K562 (cell line): ENCODE measurements around the gene LRRC8A. TPM values are rescaled to one million over a fixed set of nuclear protein-coding genes. Genes with fewer than 3 reads are reported as not detected.
"Not testable (repeated sequence)": the region's sequence is repeated elsewhere in the genome, so short reads cannot be mapped to it uniquely, and the experiment has no call there.

Experiments used
- ATAC-seq: fragments of 200-7000 bp; cut with Tn5 transposase; 3 replicates; pipeline ENCODE4 v1.9.1; 2020; ENCODE audit warnings: moderate library complexity
- BruUV-seq: library from RNA; stranded (reverse); fragments of 400-500 nt; replicated peaks from 2 replicates; lab custom pipeline; 2021; lab: Mats Ljungman, UMichigan
- CTCF ChIA-PET: fragments of 300-600 bp; formaldehyde crosslinking; extraction: SDS; loops from one replicate; lab custom pipeline; 2021; ENCODE audit warnings: low intra/inter-chr PET ratio; lab: Yijun Ruan, JAX
- POLR2A ChIA-PET: fragments of 300-600, 350-650 bp; sonication (Branson Sonifier 250); formaldehyde crosslinking; extraction: SDS; loops from one replicate; lab custom pipeline; 2021; ENCODE audit warnings: antibody characterized with exemption, inconsistent platforms; lab: Yijun Ruan, JAX
- DNase-seq, 4 experiments: peaks; one replicate each; pipeline versions ENCODE4 v3.0.0 to v3.0.0-alpha.2; 2011 to 2018; ENCODE audit warnings: low spot score in 3 of 4, mixed read lengths in 3 of 4; ENCODE audit errors: extremely low read depth in 1 of 4
- FAIRE-seq: peaks from 2 replicates; lab custom pipeline; 2011; peaks lifted over from hg19 to GRCh38; lab: Jason Lieb, UNC
- H2AFZ ChIP-seq: 2 replicates; pipeline ENCODE4 v1.6.0; 2011; ENCODE audit warnings: low read depth, low read length, control low read depth, inconsistent platforms
- H3K27ac ChIP-seq: fragments of 200-600 bp; 3 replicates; pipeline ENCODE4 v1.8.0; 2011; ENCODE audit warnings: low read depth, mild to moderate bottlenecking, control low read depth, inconsistent platforms, low read length, moderate library complexity, mixed read lengths; ENCODE audit errors: extremely low read depth
- H3K27me3 ChIP-seq, 2 experiments: fragments of 300-600 bp in 1 of 2; 2 replicates in 1 of 2; 3 replicates in 1 of 2; pipeline versions ENCODE4 v1.6.0 to v1.8.0; 2011; ENCODE audit warnings: inconsistent platforms in 2 of 2, low read length in 2 of 2, mild to moderate bottlenecking in 1 of 2, mixed read lengths in 1 of 2, moderate library complexity in 1 of 2; ENCODE audit not compliant: control insufficient read depth in 2 of 2, insufficient read depth in 2 of 2
- H3K36me3 ChIP-seq: fragments of 300-600 bp; 3 replicates; pipeline ENCODE4 v1.8.0; 2011; ENCODE audit warnings: mild to moderate bottlenecking, low read length, inconsistent platforms; ENCODE audit not compliant: control insufficient read depth, insufficient read depth
- H3K4me1 ChIP-seq, 2 experiments: fragments of 200-600 bp in 1 of 2; replicated peaks in 1 of 2; 2 replicates in 1 of 2; 3 replicates in 1 of 2; pipeline versions ENCODE4 v1.5.1 to v1.8.0; 2011; ENCODE audit warnings: inconsistent platforms in 2 of 2, low read length in 2 of 2, mild to moderate bottlenecking in 1 of 2, mixed read lengths in 1 of 2, moderate library complexity in 1 of 2; ENCODE audit not compliant: control insufficient read depth in 2 of 2, insufficient read depth in 2 of 2
- H3K4me2 ChIP-seq: 2 replicates; pipeline ENCODE4 v1.6.1; 2011; ENCODE audit warnings: low read length, control low read depth, inconsistent platforms, mixed read lengths; ENCODE audit not compliant: insufficient read depth
- H3K4me3 ChIP-seq: fragments of 200-600 bp; sonication (generic), shearing (Covaris generic); 2 replicates; pipeline ENCODE4 v1.5.1; 2016; ENCODE audit warnings: control low read depth, inconsistent platforms
- H3K79me2 ChIP-seq: fragments of 200-600 bp; 3 replicates; pipeline ENCODE4 v1.8.0; 2011; ENCODE audit warnings: low read length, inconsistent platforms; ENCODE audit not compliant: control insufficient read depth, insufficient read depth
- H3K9ac ChIP-seq, 2 experiments: 2 replicates each; pipeline versions ENCODE4 v1.6.0 to v1.6.1; 2011; ENCODE audit warnings: low read depth in 2 of 2, low read length in 2 of 2, control low read depth in 1 of 2, inconsistent platforms in 1 of 2, mild to moderate bottlenecking in 1 of 2, mixed read lengths in 1 of 2; ENCODE audit not compliant: insufficient read depth in 1 of 2
- H3K9me1 ChIP-seq: one replicate; pipeline ENCODE4 v1.6.0; 2011; ENCODE audit warnings: inconsistent platforms, mild to moderate bottlenecking, low read length, moderate library complexity; ENCODE audit not compliant: control insufficient read depth, insufficient read depth
- H3K9me3 ChIP-seq: replicated peaks from 2 replicates; pipeline ENCODE4 v1.5.1; 2011; ENCODE audit warnings: low read depth, low read length, inconsistent platforms; ENCODE audit not compliant: control insufficient read depth, insufficient read depth
- H4K20me1 ChIP-seq: replicated peaks from 2 replicates; pipeline ENCODE4 v1.6.1; 2011; ENCODE audit warnings: low read length, inconsistent platforms, mixed read lengths; ENCODE audit not compliant: control insufficient read depth, insufficient read depth
- FOXP4 ChIP-seq: sonication (generic); formaldehyde crosslinking; IDR thresholded peaks from 2 replicates; pipeline ENCODE4 v1.8.0; 2022; ENCODE audit warnings: mild to moderate bottlenecking, missing genetic modification reagents, borderline replicate concordance
- KHSRP ChIP-seq: fragments of 450-650 bp; IDR thresholded peaks from 2 replicates; pipeline ENCODE4 v1.6.1; 2017
- NBN ChIP-seq: fragments of 450-650 bp; IDR thresholded peaks from 2 replicates; pipeline ENCODE4 v1.6.1; 2016; ENCODE audit warnings: low read depth, mild to moderate bottlenecking
- PHF20 ChIP-seq: fragments of 450-650 bp; IDR thresholded peaks from 2 replicates; pipeline ENCODE4 v1.6.1; 2018; ENCODE audit not compliant: partially characterized antibody
- RFX7 ChIP-seq: fragments of 250-450 bp; sonication (Bioruptor Pico); IDR thresholded peaks from 2 replicates; pipeline ENCODE4 v1.5.1; 2021; ENCODE audit warnings: mild to moderate bottlenecking
- WGBS: fragments of 100-300 bp; shearing (Covaris generic); methylation state at CpG from one replicate; pipeline ENCODE4 v1.1.6; 2016; ENCODE audit warnings: low coverage, mixed read lengths; ENCODE audit not compliant: insufficient coverage; ENCODE audit errors: missing lambda C conversion rate; 5-methylcytosine and 5-hydroxymethylcytosine counted together
- in situ Hi-C: fragments of 300-500 bp; cut with MboI; formaldehyde crosslinking; loops from 4 replicates; pipeline ENCODE4 v1.15.0; 2018; ENCODE audit warnings: inconsistent platforms, mixed read lengths
- intact Hi-C: fragments of 100-400 bp; cut with micrococcal nuclease; formaldehyde crosslinking; loops from 2 replicates; pipeline ENCODE4 v1.14.2; 2022
- polyA plus RNA-seq, 8 experiments: library from polyadenylated mRNA; depleted of rRNA in 4 of 8; stranded (reverse) in 5 of 8; unstranded in 3 of 8; fragments of >200 nt; fragmentation: Nextera tagmentation in 2 of 8; fragmentation: Illumina TruSeq in 1 of 8; extraction: Ambion mirVana in 2 of 8; extraction: Trizol in 1 of 8; gene quantifications; 2 replicates each; pipeline versions ENCODE4 v1.2.1 to v1.2.3, GENCODE V29; 2011 to 2014; ENCODE audit warnings: inconsistent platforms in 1 of 8, missing spikeins in 1 of 8
- total RNA-seq, 7 experiments: library from RNA; depleted of rRNA in 6 of 7; stranded (reverse); fragments of >200 nt in 6 of 7; fragmentation: Illumina TruSeq in 2 of 7; extraction: Trizol in 2 of 7; gene quantifications; 2 replicates each; pipeline versions ENCODE4 v1.2.1 to v1.2.3, GENCODE V29; 2011 to 2021; ENCODE audit warnings: low replicate concordance in 1 of 7
- TF ChIP-seq, protein P1 (sequence below), 2 experiments: fragments of 450-650 bp in 1 of 2; IDR thresholded peaks; 2 replicates each; pipeline ENCODE4 v1.6.1; 2011 to 2017; ENCODE audit warnings: low read depth in 2 of 2, antibody characterized with exemption in 1 of 2, borderline replicate concordance in 1 of 2, low read length in 1 of 2, mild to moderate bottlenecking in 1 of 2, mixed read lengths in 1 of 2; ENCODE audit not compliant: control insufficient read depth in 1 of 2
- TF ChIP-seq, protein P2 (sequence below): fragments of 250-450 bp; sonication (Bioruptor Pico); IDR thresholded peaks from 2 replicates; pipeline ENCODE4 v1.4.0; 2020; ENCODE audit warnings: borderline replicate concordance

LRRC8A gene
- total and polyA plus RNA-seq, 9 of the 15 experiments (the other 6 are each of a cell fraction or from before 2014, with no cell fraction given): 2.9 to 24.7 (median 8.9) TPM

- H3K79me2 ChIP-seq, H3K36me3 ChIP-seq, DNase-seq, H3K9me3 ChIP-seq, H3K27ac ChIP-seq, H3K4me3 ChIP-seq, ATAC-seq, H3K9ac ChIP-seq, H4K20me1 ChIP-seq, intact Hi-C loops, BruUV-seq, H3K4me2 ChIP-seq, H3K9me1 ChIP-seq, in situ Hi-C loops, H3K27me3 ChIP-seq, FAIRE-seq, CTCF ChIA-PET, H3K4me1 ChIP-seq, H2AFZ ChIP-seq: not testable (repeated sequence)
- WGBS: 88% methylated on average over 6 of the region's 7 CpGs
- POLR2A ChIA-PET: interaction anchor here (1.0 to 1.6 kb wide), 2 partner anchors 10 to 13 kb away, joined by 3 to 7 read pairs; no protein-coding TSS in a partner anchor
Observed at GRCh38 chr9:128858476-128858875, 23.5 kb upstream of the LRRC8A start.

- BruUV-seq: no TSS peak
- in situ Hi-C loops (loop anchor here (5.0 kb wide), 1 partner anchor 66 kb away; no protein-coding TSS in a partner anchor), intact Hi-C loops (loop anchor here (5.0 kb wide), 1 partner anchor 44 kb away; the partner anchor contains the start of gene ENDOG)
- no peaks in the 10 kb centered on the region for H3K9me3 ChIP-seq
- ChIA-PET POLR2A (interaction anchor here (0.6 to 1.1 kb wide), 2 partner anchors 22 to 37 kb away, joined by 3 read pairs; no protein-coding TSS in a partner anchor), CTCF (no interaction called here)
- H3K4me2 ChIP-seq: no peak overlapping the region
- no peak overlapping the region for H3K4me3 ChIP-seq
- H4K20me1 ChIP-seq: no peaks in the 10 kb centered on the region
- H2AFZ ChIP-seq: no peak overlapping the region
- H3K36me3 ChIP-seq: no peaks in the 10 kb centered on the region
- WGBS: 72% methylated on average over 5 of the region's 5 CpGs
- peaks cover 10 to 11% of the 10 kb centered on the region in 2 experiments; a peak in 4 of 5 replicates for H3K4me1 ChIP-seq
- no peaks in the 10 kb centered on the region for H3K27me3 ChIP-seq
- H3K9ac ChIP-seq: no peak overlapping the region
- ATAC-seq (no peak), DNase-seq (no peak), FAIRE-seq (no peak)
- no peaks in the 10 kb centered on the region for H3K9me1 ChIP-seq
- H3K27ac ChIP-seq: no peak overlapping the region
- no peaks in the 10 kb centered on the region for H3K79me2 ChIP-seq
- TF ChIP-seq, protein P1, sequence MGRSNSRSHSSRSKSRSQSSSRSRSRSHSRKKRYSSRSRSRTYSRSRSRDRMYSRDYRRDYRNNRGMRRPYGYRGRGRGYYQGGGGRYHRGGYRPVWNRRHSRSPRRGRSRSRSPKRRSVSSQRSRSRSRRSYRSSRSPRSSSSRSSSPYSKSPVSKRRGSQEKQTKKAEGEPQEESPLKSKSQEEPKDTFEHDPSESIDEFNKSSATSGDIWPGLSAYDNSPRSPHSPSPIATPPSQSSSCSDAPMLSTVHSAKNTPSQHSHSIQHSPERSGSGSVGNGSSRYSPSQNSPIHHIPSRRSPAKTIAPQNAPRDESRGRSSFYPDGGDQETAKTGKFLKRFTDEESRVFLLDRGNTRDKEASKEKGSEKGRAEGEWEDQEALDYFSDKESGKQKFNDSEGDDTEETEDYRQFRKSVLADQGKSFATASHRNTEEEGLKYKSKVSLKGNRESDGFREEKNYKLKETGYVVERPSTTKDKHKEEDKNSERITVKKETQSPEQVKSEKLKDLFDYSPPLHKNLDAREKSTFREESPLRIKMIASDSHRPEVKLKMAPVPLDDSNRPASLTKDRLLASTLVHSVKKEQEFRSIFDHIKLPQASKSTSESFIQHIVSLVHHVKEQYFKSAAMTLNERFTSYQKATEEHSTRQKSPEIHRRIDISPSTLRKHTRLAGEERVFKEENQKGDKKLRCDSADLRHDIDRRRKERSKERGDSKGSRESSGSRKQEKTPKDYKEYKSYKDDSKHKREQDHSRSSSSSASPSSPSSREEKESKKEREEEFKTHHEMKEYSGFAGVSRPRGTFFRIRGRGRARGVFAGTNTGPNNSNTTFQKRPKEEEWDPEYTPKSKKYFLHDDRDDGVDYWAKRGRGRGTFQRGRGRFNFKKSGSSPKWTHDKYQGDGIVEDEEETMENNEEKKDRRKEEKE (IDR thresholded peaks at IDR 0.05; ENCODE audit: borderline replicate concordance in 1 of 2, control insufficient read depth in 1 of 2, low read depth in 2 of 2, low read length in 1 of 2): no peak
- no peak for TF ChIP-seq FOXP4 (CRISPR knock-in tag)
- TF ChIP-seq KHSRP: no peak
- TF ChIP-seq PHF20: no peak
- TF ChIP-seq, protein P2, sequence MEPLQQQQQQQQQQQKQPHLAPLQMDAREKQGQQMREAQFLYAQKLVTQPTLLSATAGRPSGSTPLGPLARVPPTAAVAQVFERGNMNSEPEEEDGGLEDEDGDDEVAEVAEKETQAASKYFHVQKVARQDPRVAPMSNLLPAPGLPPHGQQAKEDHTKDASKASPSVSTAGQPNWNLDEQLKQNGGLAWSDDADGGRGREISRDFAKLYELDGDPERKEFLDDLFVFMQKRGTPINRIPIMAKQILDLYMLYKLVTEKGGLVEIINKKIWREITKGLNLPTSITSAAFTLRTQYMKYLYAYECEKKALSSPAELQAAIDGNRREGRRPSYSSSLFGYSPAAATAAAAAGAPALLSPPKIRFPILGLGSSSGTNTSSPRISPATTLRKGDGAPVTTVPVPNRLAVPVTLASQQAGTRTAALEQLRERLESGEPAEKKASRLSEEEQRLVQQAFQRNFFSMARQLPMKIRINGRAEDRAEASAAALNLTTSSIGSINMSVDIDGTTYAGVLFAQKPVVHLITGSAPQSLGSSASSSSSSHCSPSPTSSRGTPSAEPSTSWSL (CRISPR knock-in tag): no peak
- TF ChIP-seq NBN: no peak
- TF ChIP-seq RFX7 (CRISPR knock-in tag): no peak
Observed at GRCh38 chr9:128860937-128861336, 21.0 kb upstream of the LRRC8A start.
